ENCODE data around the gene HDAC4.

Gene HDAC4

DNA sequence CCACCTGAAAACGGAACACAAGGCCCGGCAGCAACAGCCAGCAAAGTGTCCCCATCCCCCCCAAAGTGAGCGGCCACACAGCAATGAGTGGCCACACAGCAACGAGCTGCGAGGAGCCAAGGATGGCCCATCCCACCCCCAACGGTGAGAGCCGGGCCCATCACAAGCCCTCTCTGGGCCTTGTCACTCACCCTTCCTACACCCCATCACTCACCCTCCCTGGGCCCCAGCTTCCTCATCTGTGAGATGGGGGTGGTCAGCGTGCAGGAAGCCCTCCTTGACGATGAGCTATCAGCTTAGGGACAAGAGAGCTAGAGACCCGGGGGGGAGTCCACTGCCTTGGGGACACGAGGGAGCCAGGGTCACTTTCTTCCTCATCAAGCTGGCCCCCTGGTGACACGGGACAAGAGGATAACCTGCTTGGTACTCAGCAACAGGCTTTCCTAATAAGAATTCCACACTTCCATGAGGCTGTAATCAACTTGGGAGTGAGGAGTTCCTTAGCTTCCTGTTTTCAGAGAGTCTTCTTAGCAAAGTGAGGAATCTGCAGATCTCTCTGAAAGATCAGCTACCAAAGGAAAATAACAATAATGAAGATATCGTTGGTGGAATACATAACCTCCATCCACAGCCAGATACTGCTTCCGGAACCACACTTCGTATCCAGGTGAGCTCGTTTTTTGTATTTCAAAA, 92.8 kb downstream of the HDAC4 start:
- DNase-seq (ENCODE audit: low read depth in 2 of 2): no peak

DNA sequence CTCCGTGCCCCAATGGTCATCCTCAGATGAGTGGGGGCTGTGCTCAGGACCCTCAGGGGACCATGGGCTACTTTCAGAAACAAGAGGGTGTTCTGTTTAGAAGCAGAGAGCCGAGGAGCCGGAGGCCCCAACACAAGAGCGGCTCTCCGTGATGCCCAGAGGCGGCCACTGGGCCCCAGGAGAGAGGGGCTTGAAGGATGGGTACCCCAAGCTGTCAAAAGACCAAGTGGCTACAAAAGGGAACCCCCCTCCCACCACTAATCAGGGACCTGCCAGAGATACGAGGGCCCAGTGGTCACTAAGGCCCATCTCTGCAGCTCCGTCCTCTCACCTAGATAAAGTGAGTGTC, 93.6 kb downstream of the HDAC4 start:
- DNase-seq (ENCODE audit: low read depth in 2 of 2): no peak

DNA sequence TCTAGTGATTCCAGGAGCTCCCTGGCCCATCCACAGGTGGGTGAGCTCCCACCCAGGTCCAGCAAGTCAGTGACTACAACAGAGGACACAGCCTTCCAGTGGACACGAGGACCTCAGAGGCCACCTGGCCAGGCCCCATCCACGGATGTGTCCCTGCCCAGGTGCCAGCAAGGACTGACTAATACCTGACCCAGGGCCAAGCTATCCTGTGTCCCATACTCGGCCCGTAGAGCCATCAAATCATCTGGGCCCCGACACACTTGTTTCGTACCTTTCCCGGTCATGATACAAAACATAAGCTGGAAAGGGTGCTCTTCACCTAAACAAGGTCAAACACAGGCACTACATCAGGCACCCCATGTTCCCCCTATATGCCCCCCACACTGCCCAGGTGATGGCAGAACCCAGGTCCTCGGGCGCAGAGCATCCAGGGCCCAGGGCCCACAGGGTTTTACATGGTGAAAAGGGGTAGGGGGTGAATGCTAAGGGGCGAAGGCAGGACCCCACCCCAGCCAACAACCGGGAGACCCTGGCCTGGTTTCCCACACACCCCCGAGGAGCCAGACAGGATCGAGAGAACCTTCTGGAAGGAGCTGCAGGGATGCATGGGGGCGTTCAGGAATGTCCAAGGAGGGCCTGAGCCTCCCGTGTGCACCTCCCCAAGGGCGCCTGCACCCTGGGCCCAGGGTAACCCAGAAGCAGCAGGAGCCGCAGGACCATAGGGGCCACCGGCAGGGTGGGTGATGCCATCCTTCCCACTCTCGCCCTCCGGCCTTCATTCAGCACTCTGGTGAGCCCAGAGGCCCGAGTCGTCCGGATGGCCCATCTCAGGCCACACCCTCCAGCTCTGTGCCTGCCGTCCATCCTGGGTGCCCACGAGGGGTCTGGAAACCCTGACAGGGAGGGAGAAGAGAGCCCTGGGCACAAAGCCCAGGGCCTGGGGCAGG, 94.3 kb downstream of the HDAC4 start:
- no peak for DNase-seq (ENCODE audit: low read depth in 2 of 2)

DNA sequence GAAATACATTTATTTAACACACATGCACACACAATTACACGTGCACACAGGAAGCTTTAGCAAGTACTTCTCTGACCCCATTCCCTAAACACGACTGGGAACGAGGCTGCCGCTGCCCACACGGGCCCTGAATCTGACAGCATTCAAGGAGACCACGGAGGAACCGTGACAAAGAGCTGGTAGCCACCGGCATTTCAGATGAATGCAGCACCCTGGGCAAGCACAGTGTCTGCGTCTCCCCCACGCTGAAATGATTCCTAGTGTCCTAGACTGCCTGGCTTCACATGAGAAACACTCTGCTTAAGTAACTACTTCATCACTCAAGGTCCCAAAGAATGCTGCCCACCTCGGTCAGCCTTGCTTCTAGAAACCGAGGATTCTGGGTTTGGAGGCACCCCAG, 95.0 kb downstream of the HDAC4 start:
- no peak for DNase-seq (ENCODE audit: low read depth in 2 of 2)

DNA sequence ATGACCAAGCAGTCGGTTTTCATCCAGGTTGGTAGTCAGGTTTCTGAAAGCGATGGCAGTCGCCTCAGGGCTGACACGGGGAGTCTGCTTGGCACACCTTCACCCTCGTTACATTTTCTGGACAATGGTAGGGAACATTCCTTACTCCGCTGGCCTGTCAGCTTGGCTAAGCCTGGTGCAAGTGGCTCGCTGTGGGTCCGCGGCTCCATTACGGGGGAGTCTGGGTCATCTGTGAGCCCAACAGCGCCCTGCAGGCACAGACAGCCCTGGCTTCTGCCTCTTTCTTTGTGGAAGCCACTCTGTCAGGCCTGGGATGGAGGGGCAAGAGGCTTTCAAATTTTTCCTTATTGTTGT, 95.6 kb downstream of the HDAC4 start:
- DNase-seq (ENCODE audit: low read depth in 2 of 2): no peak

DNA sequence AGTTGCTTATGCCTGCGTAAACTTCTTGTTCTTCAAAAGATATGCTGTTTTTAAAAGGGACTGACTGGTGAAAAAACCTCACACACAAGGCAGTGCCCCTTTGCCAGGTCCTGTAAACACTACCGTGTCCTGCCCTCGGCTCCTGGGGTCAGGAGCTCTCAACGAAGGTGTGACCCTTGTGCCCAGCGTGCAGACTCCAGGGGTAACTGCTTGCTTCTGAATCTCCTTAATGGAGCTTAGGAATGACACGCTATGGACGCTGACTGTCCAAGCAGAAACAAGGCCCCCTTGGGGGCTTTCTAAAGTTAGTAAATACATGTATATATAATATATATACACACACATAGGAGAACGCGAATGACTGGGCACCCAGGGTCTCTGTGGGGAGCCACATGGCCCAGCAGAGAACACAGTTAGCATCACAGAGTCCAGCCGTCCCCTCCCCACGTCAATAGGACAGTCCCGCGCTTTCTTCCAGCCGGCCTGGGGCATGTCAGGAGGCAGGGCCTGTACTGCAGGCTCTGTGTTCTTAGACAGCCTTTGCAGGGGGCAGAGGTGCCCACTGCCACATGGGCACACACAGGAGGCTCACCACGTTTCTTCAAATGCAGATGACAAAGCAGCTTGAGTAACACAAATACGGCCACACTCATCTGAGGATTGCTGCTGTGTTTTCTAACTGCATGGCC, 96.1 kb downstream of the HDAC4 start:
- DNase-seq (ENCODE audit: low read depth in 2 of 2): no peak

DNA sequence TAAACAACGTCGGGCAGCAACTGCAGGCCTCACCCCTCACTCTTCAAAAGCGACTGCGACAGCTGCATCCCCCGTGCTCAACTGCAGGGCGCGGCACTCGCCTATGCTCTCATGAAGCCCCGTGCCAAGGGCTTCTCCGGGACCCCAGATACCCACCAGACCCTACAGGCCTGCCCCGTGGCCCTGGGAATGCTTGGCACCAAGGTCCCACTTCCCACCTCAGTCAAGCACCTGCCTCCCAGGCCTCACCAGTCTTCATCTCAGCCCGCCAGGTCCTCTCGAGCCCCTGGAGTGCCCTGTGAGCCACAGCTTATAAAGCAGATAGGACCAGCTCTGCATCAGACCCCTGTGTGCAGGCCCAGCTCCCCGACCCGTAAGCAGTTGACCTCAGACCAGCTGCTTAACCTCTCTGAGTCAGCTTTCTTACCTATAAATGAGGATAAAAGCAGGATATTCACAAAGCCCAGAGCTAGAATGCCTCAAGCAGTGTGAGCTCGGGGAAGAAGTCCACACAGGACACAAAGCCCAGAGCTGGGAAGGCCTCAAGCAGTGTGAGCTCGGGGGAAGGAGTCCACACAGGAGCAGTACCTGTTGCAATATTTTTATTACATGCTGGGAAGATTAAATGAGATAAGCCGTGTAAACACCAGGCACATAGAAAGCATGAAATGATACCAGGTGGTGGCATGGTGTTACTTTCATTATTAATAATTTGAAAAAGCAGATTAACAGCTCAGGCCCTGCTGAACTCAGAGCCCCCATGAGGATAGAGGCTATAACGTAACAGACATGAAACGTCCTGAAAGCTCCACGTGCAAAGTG, 96.9 kb downstream of the HDAC4 start:
- no peak for DNase-seq (ENCODE audit: low read depth in 2 of 2)

DNA sequence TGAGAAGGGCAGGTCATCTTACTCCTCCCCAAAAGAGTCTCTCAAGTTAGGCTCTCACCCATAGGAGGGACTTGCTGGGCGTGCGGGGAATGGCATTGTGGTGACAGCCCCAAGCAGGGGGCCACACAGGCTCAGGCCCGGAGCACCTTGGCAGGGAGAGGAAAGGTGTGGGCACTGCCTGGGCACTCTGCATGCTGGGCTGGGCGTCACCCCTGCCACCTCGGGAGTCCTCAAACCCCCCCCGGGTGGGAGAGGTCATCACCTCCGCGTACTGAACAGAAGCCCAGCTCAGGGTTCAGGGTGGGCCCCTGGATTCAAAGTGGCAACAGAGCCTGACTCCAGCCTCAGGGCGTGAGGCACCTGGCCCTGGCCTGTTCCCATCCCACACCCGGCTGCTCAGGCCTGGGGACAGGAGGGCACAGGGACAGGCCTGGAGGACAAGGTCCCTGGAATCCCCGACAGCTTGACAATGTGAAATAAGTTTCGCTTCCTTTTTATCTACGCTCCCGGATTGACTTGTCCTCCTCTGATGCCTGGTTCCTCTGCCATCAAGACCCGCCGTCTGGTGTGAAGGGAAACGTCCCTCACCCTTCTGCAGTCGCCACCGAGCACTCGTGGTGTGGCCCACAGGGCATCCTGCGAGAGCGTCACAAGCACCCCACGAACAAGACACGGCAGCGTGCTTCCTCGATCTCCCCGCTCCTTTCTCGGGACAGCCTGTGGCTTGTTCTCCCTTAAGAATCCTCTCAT, 97.8 kb downstream of the HDAC4 start:
- DNase-seq (ENCODE audit: low read depth in 2 of 2): no peak

DNA sequence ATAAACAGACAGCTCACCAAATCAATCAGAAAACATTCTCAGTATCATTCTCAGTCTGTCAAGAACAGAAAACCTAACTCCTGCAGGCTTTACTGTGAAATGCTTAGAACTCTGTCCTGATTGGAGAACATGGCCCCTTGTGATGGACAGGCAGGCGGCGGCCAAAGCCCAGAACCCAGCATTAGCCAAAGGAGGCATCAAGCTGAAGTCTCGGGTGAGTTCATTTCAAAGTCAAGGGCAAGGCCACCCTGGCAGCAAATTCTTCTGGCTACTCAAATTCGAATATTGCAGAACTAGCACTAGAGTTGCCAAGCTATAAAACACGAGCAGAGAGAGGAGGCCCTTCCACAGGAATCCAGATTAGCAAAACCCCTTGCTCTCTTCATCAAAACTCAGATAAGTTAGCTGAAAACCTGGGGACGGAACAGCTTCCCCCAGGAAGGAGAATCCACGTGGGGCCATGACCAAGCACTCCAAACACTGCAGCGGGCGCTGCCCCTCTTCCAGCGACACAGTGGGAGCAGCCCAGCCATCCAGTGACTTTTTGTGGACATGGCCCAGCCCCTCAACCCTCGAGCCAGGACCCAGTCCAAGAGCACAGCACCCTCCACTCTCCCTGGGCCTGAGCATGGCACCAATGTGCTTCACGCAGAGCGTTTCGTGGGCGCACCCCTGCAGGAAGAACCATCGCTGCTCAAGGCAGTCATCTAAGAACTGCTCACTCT, 98.6 kb downstream of the HDAC4 start:
- DNase-seq (ENCODE audit: low read depth in 2 of 2): no peak

DNA sequence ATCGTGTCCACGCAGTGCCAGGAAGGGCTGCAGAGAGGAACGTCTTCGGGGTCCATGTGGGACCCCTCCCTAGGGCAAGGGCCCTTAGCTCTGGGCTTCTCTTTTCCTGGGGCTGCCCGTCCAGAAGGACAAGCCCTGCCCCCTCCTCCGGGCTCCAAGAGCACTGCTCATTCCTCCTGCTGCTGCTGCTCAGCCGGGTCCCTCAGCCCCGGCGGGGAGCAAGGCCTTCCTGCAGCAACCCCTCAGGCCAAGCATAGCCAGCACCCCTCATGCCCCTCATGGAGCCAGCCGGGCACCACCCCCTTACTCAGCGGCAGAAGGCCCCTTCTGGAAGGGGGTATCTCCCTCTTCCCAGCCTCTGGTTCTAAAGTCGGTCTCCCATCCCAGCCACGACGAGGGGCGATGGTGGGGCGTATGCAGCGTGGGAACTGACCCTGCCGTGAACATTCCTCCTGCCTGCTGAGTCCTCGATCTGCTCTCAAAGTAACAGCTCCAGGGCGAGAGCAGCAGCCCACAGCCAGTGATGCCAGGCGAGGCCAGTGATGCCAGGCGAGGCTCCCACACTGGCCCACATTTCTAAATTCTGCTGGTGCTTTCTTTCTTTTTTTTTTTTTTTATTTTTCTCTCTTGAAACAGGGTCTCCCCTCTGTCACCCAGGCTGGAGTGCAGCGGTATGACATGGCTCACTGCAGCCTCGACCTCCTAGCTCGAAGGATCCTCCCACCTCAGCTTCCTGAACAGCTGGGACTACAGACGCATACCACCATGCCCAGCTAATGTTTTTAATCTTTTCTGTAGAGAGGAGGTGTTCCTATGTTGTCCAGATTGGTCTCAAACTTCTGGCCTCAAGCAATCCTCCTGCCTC, 99.7 kb downstream of the HDAC4 start:
- DNase-seq (ENCODE audit: low read depth in 2 of 2): no peak

DNA sequence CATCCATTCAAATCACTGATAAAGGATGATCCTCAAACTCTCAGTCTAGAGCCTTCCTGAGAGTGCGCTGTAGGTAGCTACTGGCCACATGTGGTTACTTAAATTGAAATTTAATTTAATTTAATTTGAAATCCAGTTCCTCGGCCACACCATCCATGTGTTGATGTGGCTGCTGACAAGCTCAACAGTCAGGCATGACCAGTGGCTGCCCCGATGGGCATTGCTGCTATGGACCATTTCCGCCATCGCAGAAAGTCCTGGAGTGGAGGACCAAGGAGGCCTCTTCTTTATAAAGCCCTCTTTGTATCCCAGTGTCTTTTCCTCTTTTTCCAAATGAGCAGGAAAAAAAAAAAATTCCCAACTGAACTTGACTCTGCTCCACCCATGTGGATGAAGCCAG, 100.6 kb downstream of the HDAC4 start:
- DNase-seq (ENCODE audit: low read depth in 2 of 2): no peak

DNA sequence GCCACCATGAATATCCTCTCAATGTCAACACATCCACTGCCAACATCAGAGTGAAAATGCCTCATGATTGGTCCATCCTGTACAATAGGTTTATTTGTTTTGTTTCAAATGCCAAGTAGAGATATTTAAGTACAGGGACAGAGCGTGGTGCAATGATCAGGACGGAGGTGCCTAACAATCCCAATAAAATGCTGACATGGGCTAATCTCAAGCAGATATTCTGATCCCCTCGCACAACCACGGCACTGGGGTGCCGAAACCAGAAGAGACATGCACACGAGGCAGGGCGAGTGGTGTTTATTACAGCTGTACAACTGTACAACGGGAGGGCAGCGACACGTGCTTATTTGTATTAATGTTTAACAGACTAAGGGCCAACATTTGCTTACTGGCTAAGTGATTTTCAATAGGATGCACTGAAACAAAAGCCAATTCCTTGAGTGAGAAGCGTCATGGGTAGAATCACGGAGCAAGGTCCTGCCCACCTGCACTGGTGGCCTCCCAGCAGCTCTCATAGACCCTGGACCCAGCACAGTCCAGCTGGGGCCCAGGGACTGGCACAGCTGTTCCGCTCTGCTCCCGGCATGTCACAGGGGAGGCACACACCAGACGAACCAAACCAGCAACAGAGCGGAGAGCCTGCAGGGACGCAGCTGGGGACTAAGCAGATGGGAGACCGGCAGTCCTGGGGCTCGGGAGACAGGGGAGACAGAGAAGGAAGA, 101.4 kb downstream of the HDAC4 start:
- DNase-seq (ENCODE audit: low read depth in 2 of 2): no peak

DNA sequence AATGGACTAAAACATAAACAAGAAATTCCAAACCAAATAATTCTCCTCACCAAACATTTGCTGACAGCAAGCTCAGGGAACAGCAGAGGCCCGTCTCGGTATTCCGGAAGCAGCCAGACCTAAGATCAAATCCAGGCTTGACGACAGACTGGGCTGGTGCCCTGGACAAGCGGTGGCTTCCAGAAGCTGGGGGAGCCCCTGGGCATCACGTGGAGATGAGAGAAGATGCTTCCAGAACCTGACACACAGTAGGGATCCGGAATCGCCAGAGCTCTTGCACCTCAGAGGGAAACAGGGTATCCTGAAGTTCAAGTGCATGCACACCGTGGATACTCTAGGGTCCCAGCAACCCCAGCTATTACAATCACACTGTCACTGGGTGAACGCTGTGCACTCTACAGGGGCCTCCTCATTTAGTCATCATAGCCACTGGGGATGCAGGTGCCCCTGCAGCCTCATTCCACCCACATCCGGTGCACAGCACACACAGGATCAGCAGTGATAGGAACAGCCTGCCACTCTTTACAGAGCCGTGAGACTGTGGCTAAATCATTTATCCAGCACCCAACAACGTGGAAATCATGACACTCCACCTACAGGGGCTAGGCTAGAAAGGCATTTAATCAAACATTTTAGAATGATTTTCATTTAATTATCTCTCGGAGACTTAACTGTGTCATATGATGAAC, 102.6 kb downstream of the HDAC4 start:
- DNase-seq (ENCODE audit: low read depth in 2 of 2): peak; percentile 67 to 71

DNA sequence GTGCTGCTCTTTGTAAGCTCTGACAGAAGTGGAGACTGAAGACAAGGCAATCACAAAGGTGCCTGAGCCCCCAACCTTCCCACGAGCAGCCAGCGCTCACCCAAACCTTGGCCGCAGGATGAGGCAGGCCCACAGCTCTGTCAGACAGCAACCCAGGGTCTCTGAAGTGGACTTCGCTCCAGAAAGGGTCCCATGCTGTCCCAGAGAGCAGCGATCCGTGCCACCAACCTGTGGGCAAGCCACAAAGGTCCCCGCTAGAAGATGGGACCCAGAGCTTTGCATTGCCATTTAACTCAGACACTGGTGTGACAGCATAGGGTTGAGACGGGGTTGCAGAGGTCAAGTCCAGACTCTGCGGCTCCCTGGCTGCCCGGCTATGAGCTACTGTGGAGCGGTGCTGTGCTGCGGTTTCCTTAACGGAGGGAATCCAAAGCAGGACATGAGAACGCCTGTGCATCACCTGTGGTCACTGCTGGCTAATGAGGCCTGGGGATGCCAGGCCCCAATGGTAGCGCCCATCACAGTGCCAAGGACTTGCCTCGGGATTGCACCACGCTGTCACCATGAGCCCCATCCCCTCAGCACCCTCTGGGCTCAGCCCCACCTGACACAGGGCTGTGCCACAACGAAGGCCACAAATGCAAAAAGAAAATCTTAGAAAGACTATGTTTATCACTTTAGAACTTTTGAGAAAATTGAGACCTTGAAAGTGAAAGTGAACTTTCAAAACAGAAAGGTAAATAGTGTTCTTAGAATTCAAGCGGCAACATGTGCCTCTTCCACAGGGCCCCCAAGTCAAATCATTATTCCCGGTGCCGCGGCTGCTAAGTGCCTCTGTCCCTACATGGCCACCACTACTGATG, 103.4 kb downstream of the HDAC4 start:
- DNase-seq (ENCODE audit: low read depth in 2 of 2): no peak

DNA sequence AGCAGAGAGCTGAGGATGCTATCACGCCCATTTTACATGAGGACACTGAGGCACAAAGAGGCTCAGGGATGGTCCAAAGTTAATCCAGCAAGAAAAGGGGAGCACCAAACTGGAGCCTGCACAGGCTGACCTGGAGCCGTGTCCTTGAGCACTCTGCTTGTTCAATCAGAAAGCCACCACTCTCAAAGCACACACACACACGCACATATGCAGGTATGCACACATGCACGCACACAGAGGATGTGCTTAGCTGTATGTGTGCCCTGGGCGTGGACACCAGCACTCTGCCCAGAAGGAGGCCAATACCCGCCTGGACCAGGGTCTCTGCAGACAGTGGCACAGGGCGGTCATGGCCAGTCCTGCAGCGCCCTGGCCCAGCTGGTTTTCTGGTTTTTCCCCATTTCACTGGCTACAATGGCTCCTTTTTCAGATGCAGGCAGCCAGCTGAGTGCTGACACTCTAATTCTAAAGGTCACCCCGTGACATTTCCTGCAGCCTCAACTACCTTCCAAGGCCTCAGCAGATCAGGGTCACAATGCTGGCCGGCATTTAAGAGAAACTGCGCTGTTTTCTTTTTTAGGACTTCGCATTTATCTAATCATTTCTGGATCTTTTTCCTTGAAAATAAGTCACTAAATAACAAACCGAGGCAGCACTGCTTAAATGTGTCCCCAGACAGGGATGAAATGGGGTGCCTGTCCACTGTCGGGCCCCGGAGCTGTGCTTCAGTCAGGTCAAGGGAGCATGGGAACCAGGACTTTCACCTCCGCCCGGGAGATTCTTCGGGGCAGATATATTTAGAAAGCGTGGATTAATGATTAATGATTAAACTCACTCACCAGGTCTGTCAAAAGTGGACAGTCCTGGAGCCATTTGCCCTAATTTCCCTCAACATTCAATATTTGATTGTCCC, 104.5 kb downstream of the HDAC4 start:
- no peak for DNase-seq (ENCODE audit: low read depth in 2 of 2)

DNA sequence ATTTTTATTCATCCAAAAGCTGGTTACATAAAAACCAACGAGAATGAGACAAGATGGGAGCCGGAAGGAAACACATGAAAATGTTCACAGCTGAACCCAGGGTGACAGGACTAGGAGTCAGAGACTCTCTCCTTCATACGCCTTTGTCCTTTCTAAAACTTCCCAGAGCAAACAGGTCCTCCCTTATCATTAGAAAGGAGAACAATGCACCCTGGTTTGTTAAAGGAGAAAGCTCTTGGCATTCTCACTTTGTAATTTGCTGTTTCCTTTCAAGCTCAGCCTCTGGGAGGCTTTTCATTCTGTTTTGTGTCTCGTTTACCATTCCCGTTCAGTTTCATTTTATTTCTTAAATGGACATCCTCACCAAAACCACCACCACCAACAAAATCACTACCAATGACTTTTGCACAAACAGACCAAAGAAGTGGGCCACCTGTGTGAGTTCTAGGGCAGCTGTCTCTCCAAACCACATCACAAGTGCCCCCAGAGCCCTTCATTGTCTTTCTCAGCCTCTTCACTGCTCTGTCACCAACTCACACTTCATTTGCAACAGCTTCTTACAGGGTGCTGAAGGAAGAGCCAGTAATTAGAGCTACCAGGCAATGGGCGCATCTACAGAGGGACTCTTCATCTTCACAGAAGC, 105.3 kb downstream of the HDAC4 start:
- no peak for DNase-seq (ENCODE audit: low read depth in 2 of 2)
